Esophagus mucosa (tissue), 1 donor: Measurements from ENCODE around the gene SUGCT. TPM values are rescaled to one million over a fixed set of nuclear protein-coding genes. Genes with fewer than 3 reads are reported as not detected.
A peak's percentile ranks its signal among the peaks of the same experiment; 100 is the strongest.

Source experiments
- ATAC-seq: fragments of 200-7000 bp; cut with Tn5 transposase; one replicate; pipeline ENCODE4 v1.9.1; 2020
- total RNA-seq: library from RNA; stranded (reverse); gene quantifications from one replicate; pipeline ENCODE4 v1.2.4, GENCODE V29; 2023
- donor health status: DM: yes; HTN: yes; CAD: no.

The SUGCT gene
- total RNA-seq, 1 donor from 2014 or later: 8.2 TPM

GRCh38 chr7:40884241-40884640 lies 749.4 kb downstream of the SUGCT start:
- ATAC-seq: no peak

- no peak for ATAC-seq
These were observed 750.7 kb downstream of the SUGCT start for GRCh38 chr7:40885503-40885902.

GRCh38 chr7:40887099-40887498 lies 752.3 kb downstream of the SUGCT start:
- ATAC-seq: no peak

- ATAC-seq: peak; percentile 75
These were observed 753.7 kb downstream of the SUGCT start for GRCh38 chr7:40888499-40888898.

- no peak for ATAC-seq
These were observed 754.3 kb downstream of the SUGCT start for GRCh38 chr7:40889099-40889498.

- ATAC-seq: no peak
These were observed 754.7 kb downstream of the SUGCT start for GRCh38 chr7:40889539-40889938.

- no peak for ATAC-seq
These were observed 755.4 kb downstream of the SUGCT start for GRCh38 chr7:40890088-40890692.

- ATAC-seq: no peak
These were observed 756.4 kb downstream of the SUGCT start for GRCh38 chr7:40891232-40891631.

GRCh38 chr7:40899151-40899550 lies 764.3 kb downstream of the SUGCT start:
- peak; percentile 92 for ATAC-seq

GRCh38 chr7:40899636-40900507 lies 765.1 kb downstream of the SUGCT start:
- ATAC-seq: peak; percentile 83

- no peak for ATAC-seq
These were observed 769.1 kb downstream of the SUGCT start for GRCh38 chr7:40903872-40904271.

GRCh38 chr7:40907286-40907685 lies 772.5 kb downstream of the SUGCT start:
- no peak for ATAC-seq

GRCh38 chr7:40909346-40909980 lies 774.7 kb downstream of the SUGCT start:
- ATAC-seq: no peak

Other genes with a start within 250 kb of the SUGCT start
- gene CDK13, start 184.7 kb upstream of the SUGCT start, total RNA-seq: 34.6 TPM
- gene MPLKIP, start 383 bp upstream of the SUGCT start, total RNA-seq: 23.3 TPM